NOMO-1 treated with DMSO at 0.1 percent for 48 hours (cell line): ENCODE data around the gene PLCD3.

Experiments
- DNase-seq: peaks from one replicate; lab custom pipeline; 2025; ENCODE audit not compliant: unreplicated experiment; lab: John Stamatoyannopoulos, UW

Gene PLCD3

GRCh38 chr17:45120558-45120957 lies 11.8 kb downstream of the PLCD3 start:
- DNase-seq, result no peak

DNA sequence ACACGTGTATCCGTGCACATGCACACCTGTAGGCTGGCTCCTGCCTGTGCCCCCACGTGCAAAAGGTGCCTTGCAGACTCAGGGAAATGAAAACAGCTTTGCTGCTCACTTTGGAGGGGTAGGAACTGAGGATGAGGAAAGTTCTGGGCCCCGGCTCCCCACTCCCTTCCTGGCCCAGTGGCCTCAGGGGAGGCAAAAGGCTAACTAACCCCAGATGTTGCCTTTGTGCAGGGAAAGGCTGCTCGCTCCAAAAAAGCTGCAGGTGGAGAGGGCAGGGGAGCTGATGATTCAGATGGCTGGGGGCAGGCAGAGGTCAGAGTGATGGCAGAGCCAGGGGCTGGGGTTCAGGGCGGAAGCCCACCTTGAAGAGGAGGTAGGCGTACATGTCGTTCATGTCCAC lies 12.4 kb downstream of the PLCD3 start:
- no peak for DNase-seq

DNA sequence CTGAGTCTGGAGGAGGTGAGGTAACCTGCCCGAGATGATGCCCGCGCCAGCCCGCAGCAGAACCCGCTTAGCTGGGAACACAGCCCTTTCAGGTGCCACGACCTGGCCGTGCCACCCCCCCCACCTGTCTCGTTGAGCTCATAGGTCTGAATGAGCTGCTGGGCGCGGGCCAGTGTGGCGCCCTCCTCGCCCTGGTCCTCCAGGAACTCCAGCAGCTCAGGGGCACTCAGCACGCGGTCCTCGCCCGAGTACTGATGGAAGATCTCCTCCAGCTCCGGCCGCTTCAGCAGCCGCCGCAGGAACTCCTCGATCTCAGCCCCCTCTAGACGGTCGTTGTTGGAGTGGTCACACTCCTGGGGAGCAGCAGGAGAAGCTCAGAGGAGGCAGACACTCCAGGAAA lies 13.6 kb downstream of the PLCD3 start:
- DNase-seq, result no peak

- no peak for DNase-seq
Measured at GRCh38 chr17:45117848-45118646, 14.3 kb downstream of the PLCD3 start.

DNA sequence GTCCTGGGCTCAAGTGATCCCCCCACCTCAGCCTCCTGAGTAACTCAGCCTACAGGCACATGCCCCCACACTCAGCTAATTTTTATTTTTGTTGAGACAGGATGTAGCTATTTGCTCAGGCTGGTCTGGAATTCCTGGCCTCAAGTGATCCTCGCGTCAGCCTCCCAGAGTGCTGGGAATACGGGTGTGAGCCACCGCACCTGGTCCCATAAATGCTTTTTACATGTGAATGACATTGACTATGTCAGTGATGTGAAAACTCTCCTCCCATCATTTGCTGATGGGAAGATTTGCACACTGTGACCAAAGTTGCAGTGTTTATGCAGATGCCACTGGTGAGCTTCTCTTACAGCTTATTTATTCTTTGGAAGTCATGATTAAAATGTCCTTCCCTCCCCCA lies 15.0 kb downstream of the PLCD3 start:
- DNase-seq, result no peak

- no peak for DNase-seq
Measured at GRCh38 chr17:45116434-45117016, 15.8 kb downstream of the PLCD3 start.

DNA sequence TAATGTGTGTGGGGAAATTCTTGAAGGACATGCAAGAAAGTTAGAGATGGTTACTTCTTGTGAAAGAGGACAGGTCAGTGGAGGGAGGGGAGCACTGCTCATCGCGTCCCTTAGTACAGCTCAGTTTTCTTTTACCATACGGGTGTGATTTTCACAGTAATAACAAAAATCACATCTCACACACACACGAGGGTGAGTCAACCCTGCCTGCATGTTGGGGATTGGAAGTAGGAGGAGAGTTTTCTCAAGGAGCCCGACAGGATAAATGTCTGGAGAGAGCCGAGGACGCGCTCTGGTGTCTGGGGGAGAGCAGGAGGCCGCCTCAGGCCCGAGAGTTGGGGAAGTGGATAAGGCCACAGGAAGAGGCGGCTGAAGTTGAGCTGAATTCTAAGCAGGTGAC lies 16.4 kb downstream of the PLCD3 start:
- no peak for DNase-seq

- no peak for DNase-seq
Measured at GRCh38 chr17:45115015-45115625, 17.2 kb downstream of the PLCD3 start.

DNA sequence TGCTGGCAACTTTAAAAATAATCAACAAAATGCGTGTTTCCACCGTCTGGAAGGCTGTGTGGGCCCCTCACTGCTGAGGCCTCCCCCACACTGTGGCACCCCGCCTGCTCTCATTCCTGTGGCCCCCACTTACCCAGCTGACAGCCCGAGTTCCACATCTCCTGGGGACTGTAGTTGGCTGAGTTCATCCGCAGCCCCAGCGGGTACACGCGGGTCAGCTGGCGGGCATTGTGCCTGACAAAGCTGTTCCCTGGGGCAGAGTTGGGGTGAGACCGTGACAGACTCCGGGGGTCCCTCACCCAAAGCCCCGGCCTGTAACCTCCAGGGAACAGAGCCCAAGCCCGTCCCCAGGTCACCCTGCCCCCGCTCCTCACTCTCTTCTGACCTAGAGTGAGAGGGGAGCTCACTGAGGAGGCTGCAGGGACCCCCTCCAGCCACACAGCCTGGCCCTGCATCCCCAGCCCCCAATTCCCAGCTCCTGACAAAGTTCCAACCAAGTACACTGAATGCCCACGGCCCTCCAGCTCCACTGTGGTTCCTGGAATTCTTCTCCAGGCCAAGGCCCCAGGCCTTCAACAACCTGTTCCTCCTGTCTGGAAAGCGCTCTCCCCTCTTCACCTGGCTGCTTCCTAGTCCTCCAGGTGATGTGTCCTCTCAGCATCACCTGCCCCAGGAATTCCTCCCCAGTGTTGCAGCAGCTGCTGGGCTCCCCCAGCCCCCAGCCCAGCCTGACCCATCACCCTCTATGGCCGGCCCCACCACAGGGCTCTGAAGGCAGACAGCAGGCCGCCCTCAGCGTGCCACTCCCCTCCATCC lies 18.0 kb downstream of the PLCD3 start:
- no peak for DNase-seq

DNA sequence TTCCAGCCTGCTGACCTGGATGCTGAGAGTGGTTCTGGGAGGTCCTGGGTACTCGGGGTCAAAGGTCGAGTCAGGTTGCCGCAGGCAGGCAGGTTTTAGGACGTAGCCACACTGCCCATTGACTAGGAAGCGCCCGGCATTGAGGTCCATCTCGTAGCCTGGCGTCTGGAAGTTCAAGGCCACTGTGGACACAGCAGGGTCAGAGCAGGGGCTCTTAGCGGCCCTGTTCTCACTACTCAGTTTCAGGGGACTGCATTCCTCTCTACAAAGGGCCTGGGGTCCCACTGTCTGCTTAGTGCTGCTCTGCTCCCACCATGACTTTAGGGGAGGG lies 18.9 kb downstream of the PLCD3 start:
- no peak for DNase-seq

GRCh38 chr17:45112559-45113423 lies 19.5 kb downstream of the PLCD3 start:
- no peak for DNase-seq

- DNase-seq, result no peak
Measured at GRCh38 chr17:45111850-45112249, 20.5 kb downstream of the PLCD3 start.

DNA sequence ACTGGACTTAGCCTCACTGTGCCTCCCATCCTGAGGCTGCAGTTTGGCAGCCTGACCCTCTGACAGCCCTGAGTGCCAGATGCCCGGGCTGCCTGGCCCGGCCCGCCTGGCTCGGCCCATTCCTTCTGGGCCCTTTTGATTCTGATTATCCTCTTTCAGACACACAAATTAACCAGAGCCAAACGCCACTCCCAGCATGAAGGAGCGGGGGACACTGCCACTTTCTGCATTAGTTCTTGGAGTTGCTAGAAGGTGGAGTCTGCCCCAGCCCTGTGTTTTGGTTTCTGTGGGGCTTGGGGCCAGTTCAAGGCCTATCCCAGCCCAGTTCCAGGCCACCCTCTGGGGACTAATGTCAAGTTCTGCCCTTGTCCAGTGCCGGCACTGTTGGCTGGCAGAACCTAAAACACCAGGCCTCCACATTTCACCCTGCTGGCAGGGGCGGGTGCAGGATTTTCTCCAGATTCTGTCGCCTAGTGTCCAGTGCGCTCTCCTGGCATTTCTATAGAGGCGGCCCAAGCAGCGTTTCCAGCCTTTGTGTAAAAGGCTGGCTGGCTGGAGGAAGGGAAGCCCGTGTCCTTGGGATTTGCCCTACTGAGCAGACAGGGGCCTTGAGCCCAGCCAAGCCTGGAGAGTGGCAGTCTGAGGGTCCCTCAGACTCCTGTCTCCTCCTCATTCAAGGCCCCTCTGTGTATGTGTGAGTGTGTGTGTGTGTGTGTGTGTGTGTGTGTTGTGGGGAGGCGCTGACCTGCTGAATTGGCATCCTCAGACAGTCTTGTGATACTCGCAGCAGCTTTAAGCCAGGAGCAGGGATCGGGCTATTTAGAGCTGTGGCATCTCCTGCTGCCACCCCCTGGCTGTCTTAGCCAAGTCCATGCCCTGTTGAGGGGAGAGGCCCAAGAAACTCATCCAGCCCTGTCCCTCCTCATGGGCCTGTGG lies 21.4 kb downstream of the PLCD3 start:
- no peak for DNase-seq

DNA sequence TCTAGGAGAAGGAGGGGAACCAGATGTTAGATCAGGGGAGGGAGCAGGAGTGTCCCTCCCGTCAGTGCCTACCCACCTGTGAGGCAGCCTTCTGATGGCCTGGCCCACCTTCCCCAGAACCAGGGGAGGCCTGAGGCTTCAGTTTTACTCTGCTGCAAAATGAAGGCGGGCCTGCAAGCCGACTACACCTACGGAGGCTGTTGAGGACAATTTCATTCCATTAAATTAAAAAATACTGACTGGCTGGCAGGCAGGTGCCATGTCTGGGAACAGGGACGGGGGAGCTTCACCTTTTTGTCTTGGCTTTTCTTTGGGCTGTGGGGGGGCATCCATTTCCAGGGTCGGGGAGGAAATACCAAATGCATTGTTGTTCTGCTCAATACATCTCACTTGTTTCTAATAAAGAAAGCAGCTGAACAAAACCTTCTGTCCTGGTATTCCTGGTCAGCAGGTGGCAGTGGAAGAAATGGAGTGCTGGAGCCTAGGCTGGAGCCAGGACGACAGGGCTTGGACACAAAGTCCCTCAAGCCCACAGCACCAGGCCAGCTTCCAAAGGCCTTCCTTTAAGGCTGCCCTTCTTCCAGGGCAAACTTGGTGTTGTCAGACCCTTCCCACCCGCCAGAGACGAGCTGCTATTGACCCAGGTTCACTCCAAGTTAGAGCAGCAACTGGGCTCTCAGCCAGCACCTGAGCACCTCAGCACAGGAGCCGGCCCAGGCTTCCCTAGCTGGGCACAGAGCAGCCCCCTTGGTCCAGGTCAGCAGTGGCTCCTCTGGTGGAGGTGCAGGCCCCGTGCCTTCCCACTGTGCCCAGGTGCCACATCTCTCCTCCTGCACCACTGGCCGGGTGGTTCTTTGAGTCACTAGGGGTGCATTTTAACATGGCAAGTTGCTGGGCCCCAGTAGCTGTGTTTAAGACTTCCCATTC lies 23.5 kb downstream of the PLCD3 start:
- DNase-seq, result no peak

DNA sequence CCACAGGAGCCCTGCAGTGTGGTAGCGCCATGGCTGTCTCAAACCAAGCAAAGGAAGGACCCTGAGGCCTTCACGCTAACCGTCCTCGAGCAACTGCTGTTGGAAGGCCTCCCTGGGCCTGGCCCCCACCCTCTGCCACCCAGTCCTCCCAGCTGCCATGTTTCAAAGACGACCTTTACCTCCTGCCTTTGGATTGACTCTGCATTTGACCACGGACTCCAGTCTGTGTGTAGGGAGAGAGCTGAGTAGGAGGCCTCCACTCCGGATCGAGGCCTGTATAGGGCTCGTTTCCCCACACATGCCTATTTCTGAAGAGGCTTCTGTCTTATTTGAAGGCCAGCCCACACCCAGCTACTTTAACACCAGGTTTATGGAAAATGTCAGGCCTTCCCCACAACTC lies 24.3 kb downstream of the PLCD3 start:
- DNase-seq, result no peak

GRCh38 chr17:45107293-45108010 lies 24.9 kb downstream of the PLCD3 start:
- no peak for DNase-seq

DNA sequence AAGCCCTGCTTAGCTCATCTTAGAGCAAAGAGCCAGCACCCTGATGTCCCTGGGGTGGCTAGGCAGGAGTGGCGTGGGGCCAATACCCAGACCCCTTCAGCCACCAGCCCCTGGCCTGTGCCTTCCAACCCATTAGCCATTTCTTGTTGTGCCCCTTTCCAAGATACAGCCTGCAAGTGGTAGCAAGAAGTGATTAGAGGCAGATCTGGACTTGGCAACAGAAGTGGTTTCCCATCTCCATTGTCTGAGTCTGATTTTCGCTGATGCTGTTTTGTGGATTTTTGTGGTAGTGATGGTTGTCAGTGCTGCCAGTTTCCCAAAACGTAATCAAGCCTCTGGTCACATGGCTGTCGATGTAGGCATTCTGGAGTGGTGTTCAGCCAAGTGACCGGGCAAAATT lies 25.7 kb downstream of the PLCD3 start:
- no peak for DNase-seq

DNA sequence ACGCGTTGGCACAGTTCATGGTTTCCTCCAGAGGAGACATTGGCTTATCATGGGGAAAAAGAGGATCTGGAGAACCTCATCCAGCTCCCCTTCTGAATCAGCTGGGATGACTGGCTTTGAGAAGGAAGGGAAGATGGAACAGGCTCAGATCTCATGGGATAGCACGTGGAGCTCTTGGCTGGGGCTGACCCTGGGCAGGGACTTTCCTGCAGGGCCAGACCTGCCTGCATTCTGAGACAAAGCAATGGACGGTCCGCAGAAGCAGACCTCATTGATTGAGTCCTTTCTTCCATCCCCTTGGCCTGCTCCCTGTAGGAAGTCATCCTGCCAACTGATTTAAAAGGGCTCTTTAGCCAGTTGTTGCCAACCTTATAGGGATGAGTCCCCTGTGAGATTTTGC lies 26.2 kb downstream of the PLCD3 start:
- no peak for DNase-seq
